Measurements from ENCODE around the gene TTC7B.

DNA sequence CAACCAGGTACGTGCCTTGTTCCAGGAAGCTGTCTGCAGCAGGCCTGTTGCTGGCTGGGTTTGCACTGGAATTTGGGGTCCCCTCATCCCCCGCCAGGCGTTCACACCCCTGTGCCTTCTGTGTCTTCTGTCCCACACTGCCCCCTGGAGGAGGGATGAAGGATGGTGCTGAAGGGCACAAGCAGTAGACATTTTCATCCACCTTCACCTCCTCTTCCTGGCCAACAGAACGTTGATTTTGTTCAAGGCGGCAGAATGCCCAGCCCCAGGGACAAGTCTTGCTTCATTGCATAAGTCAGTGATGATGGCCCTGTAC is 297.3 kb downstream of the TTC7B start:
- TF ChIP-seq, protein P1, sequence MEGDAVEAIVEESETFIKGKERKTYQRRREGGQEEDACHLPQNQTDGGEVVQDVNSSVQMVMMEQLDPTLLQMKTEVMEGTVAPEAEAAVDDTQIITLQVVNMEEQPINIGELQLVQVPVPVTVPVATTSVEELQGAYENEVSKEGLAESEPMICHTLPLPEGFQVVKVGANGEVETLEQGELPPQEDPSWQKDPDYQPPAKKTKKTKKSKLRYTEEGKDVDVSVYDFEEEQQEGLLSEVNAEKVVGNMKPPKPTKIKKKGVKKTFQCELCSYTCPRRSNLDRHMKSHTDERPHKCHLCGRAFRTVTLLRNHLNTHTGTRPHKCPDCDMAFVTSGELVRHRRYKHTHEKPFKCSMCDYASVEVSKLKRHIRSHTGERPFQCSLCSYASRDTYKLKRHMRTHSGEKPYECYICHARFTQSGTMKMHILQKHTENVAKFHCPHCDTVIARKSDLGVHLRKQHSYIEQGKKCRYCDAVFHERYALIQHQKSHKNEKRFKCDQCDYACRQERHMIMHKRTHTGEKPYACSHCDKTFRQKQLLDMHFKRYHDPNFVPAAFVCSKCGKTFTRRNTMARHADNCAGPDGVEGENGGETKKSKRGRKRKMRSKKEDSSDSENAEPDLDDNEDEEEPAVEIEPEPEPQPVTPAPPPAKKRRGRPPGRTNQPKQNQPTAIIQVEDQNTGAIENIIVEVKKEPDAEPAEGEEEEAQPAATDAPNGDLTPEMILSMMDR (IDR thresholded peaks at IDR 0.05), result peak; percentile 59
- TF ChIP-seq EZH2 (IDR thresholded peaks at IDR 0.05; ENCODE audit: borderline replicate concordance, insufficient read depth, low read depth, low read length, poor library complexity, severe bottlenecking), result no peak
